Skeletal muscle tissue (tissue), 4 donors: Measurements from ENCODE around the gene DNAH1. TPM values are rescaled to one million over a fixed set of nuclear protein-coding genes. Genes with fewer than 3 reads are reported as not detected.
"Not testable (repeated sequence)": the region's sequence is repeated elsewhere in the genome, so short reads cannot be mapped to it uniquely, and the experiment has no call there.

Experiments used
- H3K27ac ChIP-seq: one replicate; pipeline ENCODE4 v1.7.0; 2013; ENCODE audit warnings: mild to moderate bottlenecking, low read depth, low read length, inconsistent platforms
- H3K27me3 ChIP-seq, 3 donors: one replicate each; pipeline ENCODE4 v1.7.0; 2013; ENCODE audit warnings: low read length in 3 of 3; ENCODE audit not compliant: control insufficient read depth in 3 of 3, insufficient read depth in 3 of 3
- H3K36me3 ChIP-seq, 3 donors: one replicate each; pipeline ENCODE4 v1.7.0; 2013; ENCODE audit warnings: low read length in 3 of 3; ENCODE audit not compliant: control insufficient read depth in 3 of 3, insufficient read depth in 3 of 3
- H3K4me1 ChIP-seq, 3 donors: one replicate each; pipeline ENCODE4 v1.7.0; 2013; ENCODE audit warnings: low read length in 3 of 3, mild to moderate bottlenecking in 3 of 3; ENCODE audit not compliant: control insufficient read depth in 3 of 3, insufficient read depth in 3 of 3
- H3K4me3 ChIP-seq, 3 donors: one replicate each; pipeline ENCODE4 v1.7.0; 2013; ENCODE audit warnings: low read length in 3 of 3
- H3K9ac ChIP-seq, 3 donors: one replicate each; pipeline ENCODE4 v1.7.0; 2013; ENCODE audit warnings: low read length in 3 of 3, mild to moderate bottlenecking in 3 of 3, moderate library complexity in 2 of 3, low read depth in 1 of 3
- H3K9me3 ChIP-seq, 3 donors: one replicate each; pipeline ENCODE4 v1.7.0; 2013; ENCODE audit warnings: low read length in 3 of 3; ENCODE audit not compliant: control insufficient read depth in 3 of 3
- total RNA-seq: library from RNA; depleted of rRNA; stranded (reverse); fragments of >200 nt; gene quantifications from one replicate; pipeline ENCODE4 v1.2.3, GENCODE V29; 2014
- donor health status: Osteomylitis.

Gene DNAH1
- total RNA-seq, 1 donor from 2014 or later: 2.1 TPM

- H3K4me1 ChIP-seq: no peaks in the 10 kb centered on the region
- no peaks in the 10 kb centered on the region for H3K9me3 ChIP-seq
- no peaks in the 10 kb centered on the region for H3K27me3 ChIP-seq
- peaks cover 5 to 10% (median 7%) of the 10 kb centered on the region in 3 donors for H3K36me3 ChIP-seq
- no peak overlapping the region for H3K4me3 ChIP-seq
- H3K9ac ChIP-seq: no peak overlapping the region
- no peak overlapping the region for H3K27ac ChIP-seq
These were observed 15.0 kb downstream of the DNAH1 start for GRCh38 chr3:52331091-52331490.

- no peak overlapping the region for H3K27ac ChIP-seq
- H3K4me3 ChIP-seq: no peak overlapping the region
- H3K9me3 ChIP-seq: no peaks in the 10 kb centered on the region
- peaks cover 5 to 10% (median 7%) of the 10 kb centered on the region in 3 donors for H3K36me3 ChIP-seq
- H3K4me1 ChIP-seq: no peaks in the 10 kb centered on the region
- H3K9ac ChIP-seq: no peak overlapping the region
- no peaks in the 10 kb centered on the region for H3K27me3 ChIP-seq
These were observed 15.8 kb downstream of the DNAH1 start for GRCh38 chr3:52331906-52332305.

GRCh38 chr3:52333869-52334557 lies 17.9 kb downstream of the DNAH1 start:
- Histone ChIP-seq H3K27me3 (no peaks in the 10 kb centered on the region), H3K36me3 (peaks cover 5 to 8% (median 7%) of the 10 kb centered on the region in 3 donors), H3K4me3 (no peak overlapping the region), H3K9ac (no peak overlapping the region), H3K27ac (no peak overlapping the region), H3K4me1 (no peaks in the 10 kb centered on the region), H3K9me3 (no peaks in the 10 kb centered on the region)

GRCh38 chr3:52338131-52338530 lies 22.0 kb downstream of the DNAH1 start:
- H3K36me3 ChIP-seq, H3K9me3 ChIP-seq, H3K27me3 ChIP-seq, H3K4me1 ChIP-seq, H3K9ac ChIP-seq, H3K27ac ChIP-seq, H3K4me3 ChIP-seq: not testable (repeated sequence)

GRCh38 chr3:52339612-52340011 lies 23.5 kb downstream of the DNAH1 start:
- Histone ChIP-seq H3K9me3 (no peaks in the 10 kb centered on the region), H3K27me3 (no peaks in the 10 kb centered on the region), H3K4me3 (no peak overlapping the region), H3K9ac (no peak overlapping the region), H3K27ac (no peak overlapping the region), H3K4me1 (no peaks in the 10 kb centered on the region), H3K36me3 (peaks cover 0 to 4% (median 3%) of the 10 kb centered on the region in 3 donors)

- H3K4me3 ChIP-seq: no peak overlapping the region
- peaks cover 3 to 6% (median 3%) of the 10 kb centered on the region in 3 donors for H3K36me3 ChIP-seq
- H3K27ac ChIP-seq: no peak overlapping the region
- H3K4me1 ChIP-seq: peaks cover 0 to 5% (median 2%) of the 10 kb centered on the region in 3 donors
- H3K9me3 ChIP-seq: no peaks in the 10 kb centered on the region
- no peak overlapping the region for H3K9ac ChIP-seq
- no peaks in the 10 kb centered on the region for H3K27me3 ChIP-seq
These were observed 25.0 kb downstream of the DNAH1 start for GRCh38 chr3:52341123-52341522.

GRCh38 chr3:52343946-52344600 lies 28.0 kb downstream of the DNAH1 start:
- Histone ChIP-seq H3K4me1 (peaks cover 8 to 20% (median 16%) of the 10 kb centered on the region in 3 donors), H3K9me3 (no peaks in the 10 kb centered on the region), H3K9ac (no peak overlapping the region), H3K4me3 (no peak overlapping the region), H3K27me3 (no peaks in the 10 kb centered on the region), H3K27ac (no peak overlapping the region), H3K36me3 (peaks cover 6 to 10% (median 9%) of the 10 kb centered on the region in 3 donors)

- Histone ChIP-seq H3K27ac (no peak overlapping the region), H3K4me3 (no peak overlapping the region), H3K9me3 (no peaks in the 10 kb centered on the region), H3K27me3 (no peaks in the 10 kb centered on the region), H3K9ac (no peak overlapping the region), H3K4me1 (peaks cover 8 to 24% (median 16%) of the 10 kb centered on the region in 3 donors), H3K36me3 (peaks cover 8 to 13% (median 12%) of the 10 kb centered on the region in 3 donors)
These were observed 29.5 kb downstream of the DNAH1 start for GRCh38 chr3:52345521-52346109.

GRCh38 chr3:52346623-52347530 lies 30.8 kb downstream of the DNAH1 start:
- no peaks in the 10 kb centered on the region for H3K27me3 ChIP-seq
- H3K4me3 ChIP-seq: peak overlapping the region in 1 of 3 donors; percentile 45
- no peaks in the 10 kb centered on the region for H3K9me3 ChIP-seq
- peak overlapping the region; percentile 3 for H3K27ac ChIP-seq
- H3K36me3 ChIP-seq: peaks cover 5 to 18% (median 15%) of the 10 kb centered on the region in 3 donors
- peak overlapping the region in 1 of 3 donors; percentile 60 for H3K9ac ChIP-seq
- peaks cover 8 to 24% (median 16%) of the 10 kb centered on the region in 3 donors for H3K4me1 ChIP-seq
